ENCODE results near the gene MAP2K1. TPM values are rescaled to one million over a fixed set of nuclear protein-coding genes. Genes with fewer than 3 reads are reported as not detected.

The MAP2K1 gene
- polyA plus RNA-seq, 1 donor (not counting 4 experiments of a cell fraction or from before 2014, with no cell fraction given) = 73.8 TPM

DNA sequence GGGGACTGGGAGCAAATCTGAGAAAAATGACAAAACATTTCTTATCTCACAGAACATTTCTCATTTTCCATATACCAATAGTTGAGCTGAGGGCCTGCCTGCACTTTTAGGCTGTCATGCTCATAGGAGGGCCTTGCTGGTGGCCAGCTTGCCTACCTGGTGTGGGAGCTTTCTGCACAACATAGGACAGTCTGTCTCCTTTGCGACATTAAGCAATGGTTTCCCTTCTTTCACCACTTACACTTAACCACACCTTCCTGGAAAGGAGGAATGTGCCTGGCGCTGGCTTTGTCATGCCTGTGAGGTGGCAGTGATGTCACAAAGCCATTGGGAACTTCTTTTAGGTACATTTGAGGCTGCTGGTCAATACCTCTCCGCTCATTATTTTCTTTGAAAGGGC is 105.1 kb downstream of the MAP2K1 start:
- Histone ChIP-seq H3K36me3 (ENCODE audit: control insufficient read depth in 2 of 2, extremely low read depth in 1 of 2, insufficient read depth in 2 of 2, low read length in 2 of 2) (peaks cover 17 to 34% of the 10 kb centered on the region in 2 experiments), H3K4me1 (ENCODE audit: control insufficient read depth, extremely low read depth, insufficient read depth, low read length) (peaks cover 4% of the 10 kb centered on the region), H3K9ac (ENCODE audit: control insufficient read depth, extremely low read depth, insufficient read depth, low read length) (no peak overlapping the region), H3K79me2 (ENCODE audit: control insufficient read depth, insufficient read depth, low read length) (peaks cover 4% of the 10 kb centered on the region), H3K27me3 (ENCODE audit: control insufficient read depth, extremely low read depth, insufficient read depth, low read length) (no peaks in the 10 kb centered on the region), H2AFZ (ENCODE audit: control insufficient read depth, low read length) (no peak overlapping the region), H3K9me3 (ENCODE audit: control insufficient read depth, low read depth, low read length) (no peaks in the 10 kb centered on the region), H3K9me1 (ENCODE audit: control insufficient read depth, extremely low read depth, insufficient read depth, low read length) (no peaks in the 10 kb centered on the region), H4K20me1 (ENCODE audit: control insufficient read depth, extremely low read depth, insufficient read depth, low read length) (no peaks in the 10 kb centered on the region), H3K4me2 (ENCODE audit: control insufficient read depth, extremely low read depth, insufficient read depth, low read depth, low read length) (no peak overlapping the region), H3K27ac (ENCODE audit: control insufficient read depth, insufficient read depth, low read length) (no peak overlapping the region), H3K4me3 (ENCODE audit: control insufficient read depth in 2 of 3, extremely low read depth in 1 of 3, insufficient read depth in 2 of 3, low read depth in 1 of 3, low read length in 3 of 3) (no peak overlapping the region)
- dilution Hi-C loops (cut with MboI; ENCODE audit: extremely low pct_ligation_motif_present, low sequenced_read_pairs) = no loop called here
- TF ChIP-seq CTCF (optimal IDR thresholded peaks at IDR 0.05 in 1 of 3, IDR thresholded peaks at IDR 0.05 in 1 of 3, conservative IDR thresholded peaks at IDR 0.05 in 1 of 3; ENCODE audit: extremely low read depth in 1 of 3, insufficient read depth in 2 of 3, low read length in 3 of 3) (no peak), EZH2 (IDR thresholded peaks at IDR 0.05; ENCODE audit: low read length) (no peak)
- FAIRE-seq = no peak
- no peak for DNase-seq (ENCODE audit: low read depth, low spot score)

- DNase-seq (ENCODE audit: low read depth, low spot score) (no peak), FAIRE-seq (no peak)
- peaks cover 7% of the 10 kb centered on the region for H3K79me2 ChIP-seq (ENCODE audit: control insufficient read depth, insufficient read depth, low read length)
- H3K4me1 ChIP-seq (ENCODE audit: control insufficient read depth, extremely low read depth, insufficient read depth, low read length) = peaks cover 5% of the 10 kb centered on the region
- H3K4me2 ChIP-seq (ENCODE audit: control insufficient read depth, extremely low read depth, insufficient read depth, low read depth, low read length) = no peak overlapping the region
- no peaks in the 10 kb centered on the region for H3K9me3 ChIP-seq (ENCODE audit: control insufficient read depth, low read depth, low read length)
- peaks cover 7% of the 10 kb centered on the region for H4K20me1 ChIP-seq (ENCODE audit: control insufficient read depth, extremely low read depth, insufficient read depth, low read length)
- TF ChIP-seq EZH2 (IDR thresholded peaks at IDR 0.05; ENCODE audit: low read length) (no peak), CTCF (optimal IDR thresholded peaks at IDR 0.05 in 1 of 3, IDR thresholded peaks at IDR 0.05 in 1 of 3, conservative IDR thresholded peaks at IDR 0.05 in 1 of 3; ENCODE audit: extremely low read depth in 1 of 3, insufficient read depth in 2 of 3, low read length in 3 of 3) (no peak)
- no peaks in the 10 kb centered on the region for H3K27me3 ChIP-seq (ENCODE audit: control insufficient read depth, extremely low read depth, insufficient read depth, low read length)
- no peak overlapping the region for H2AFZ ChIP-seq (ENCODE audit: control insufficient read depth, low read length)
- no peak overlapping the region for H3K9ac ChIP-seq (ENCODE audit: control insufficient read depth, extremely low read depth, insufficient read depth, low read length)
- H3K9me1 ChIP-seq (ENCODE audit: control insufficient read depth, extremely low read depth, insufficient read depth, low read length) = no peaks in the 10 kb centered on the region
- H3K36me3 ChIP-seq (ENCODE audit: control insufficient read depth in 2 of 2, extremely low read depth in 1 of 2, insufficient read depth in 2 of 2, low read length in 2 of 2) = peaks cover 19 to 25% of the 10 kb centered on the region in 2 experiments
- dilution Hi-C loops (cut with MboI; ENCODE audit: extremely low pct_ligation_motif_present, low sequenced_read_pairs) = no loop called here
- H3K4me3 ChIP-seq (ENCODE audit: control insufficient read depth in 2 of 3, extremely low read depth in 1 of 3, insufficient read depth in 2 of 3, low read depth in 1 of 3, low read length in 3 of 3) = no peak overlapping the region
- no peak overlapping the region for H3K27ac ChIP-seq (ENCODE audit: control insufficient read depth, insufficient read depth, low read length)
Observed at GRCh38 chr15:66494262-66494661, 107.5 kb downstream of the MAP2K1 start.
